HEK293 (cell line): Measurements from ENCODE around the gene ZNF785.

Experiments
- CTCF ChIA-PET: fragments of 350-600 bp; formaldehyde crosslinking; extraction: SDS; loops from one replicate; lab custom pipeline; 2021; ENCODE audit warnings: antibody characterized with exemption; lab: Yijun Ruan, JAX
- POLR2A ChIA-PET: fragments of 300-600 bp; formaldehyde crosslinking; extraction: SDS; loops from one replicate; lab custom pipeline; 2020; ENCODE audit warnings: antibody characterized with exemption, inconsistent platforms; lab: Yijun Ruan, JAX
- H3K27ac ChIP-seq: fragments of 200-500 bp; sonication (Bioruptor generic); 2 replicates; pipeline ENCODE4 v1.5.1; 2014; ENCODE audit warnings: low read depth, low read length, control low read depth, inconsistent platforms; ENCODE audit errors: extremely low read depth
- H3K36me3 ChIP-seq, 2 experiments: fragments of 200-500 bp in 1 of 2; sonication (Bioruptor generic) in 1 of 2; 1 replicate in 1 of 2; 2 replicates in 1 of 2; pipeline ENCODE4 v1.5.1; 2014 to 2017; ENCODE audit warnings: inconsistent platforms in 2 of 2, low read length in 2 of 2; ENCODE audit not compliant: control insufficient read depth in 2 of 2, insufficient read depth in 1 of 2
- H3K4me1 ChIP-seq: fragments of 200-500 bp; sonication (Bioruptor generic); 2 replicates; pipeline ENCODE4 v1.5.1; 2014; ENCODE audit warnings: mild to moderate bottlenecking, low read length, inconsistent platforms; ENCODE audit not compliant: control insufficient read depth, insufficient read depth
- H3K4me3 ChIP-seq: 2 replicates; pipeline ENCODE4 v1.5.1; 2011; ENCODE audit warnings: low read depth, mild to moderate bottlenecking, control low read depth, low read length, moderate library complexity
- H3K9me3 ChIP-seq: fragments of 200-500 bp; sonication (Bioruptor generic); 2 replicates; pipeline ENCODE4 v1.5.1; 2014; ENCODE audit warnings: low read depth, low read length, inconsistent platforms; ENCODE audit not compliant: control insufficient read depth, insufficient read depth
- EGR2 ChIP-seq: fragments of 450-650 bp; formaldehyde crosslinking; IDR thresholded peaks from 2 replicates; pipeline ENCODE4 v1.5.1; 2016; ENCODE audit warnings: low read depth, missing biosample characterization, missing genetic modification characterization
- IKZF3 ChIP-seq: fragments of 450-650 bp; IDR thresholded peaks from 2 replicates; pipeline ENCODE4 v1.5.0; 2018; ENCODE audit warnings: missing biosample characterization, mild to moderate bottlenecking, missing genetic modification characterization, moderate library complexity
- MEIS1 ChIP-seq: sonication (generic); formaldehyde crosslinking; IDR thresholded peaks from 2 replicates; pipeline ENCODE4 v1.8.1; 2022; ENCODE audit warnings: missing genetic modification reagents, mild to moderate bottlenecking, borderline replicate concordance
- PRDM1 ChIP-seq: fragments of 450-650 bp; formaldehyde crosslinking; IDR thresholded peaks from 2 replicates; pipeline ENCODE4; 2016; ENCODE audit warnings: missing biosample characterization, missing genetic modification characterization
- REPIN1 ChIP-seq: fragments of 450-650 bp; formaldehyde crosslinking; IDR thresholded peaks from 2 replicates; pipeline ENCODE4 v1.5.1; 2017; ENCODE audit warnings: missing biosample characterization, missing genetic modification characterization, low read depth
- SALL2 ChIP-seq: fragments of 450-650 bp; formaldehyde crosslinking; IDR thresholded peaks from 2 replicates; pipeline ENCODE4 v1.5.0; 2017; ENCODE audit warnings: missing biosample characterization, mild to moderate bottlenecking, missing genetic modification characterization, borderline replicate concordance
- SP7 ChIP-seq: fragments of 450-650 bp; formaldehyde crosslinking; IDR thresholded peaks from 2 replicates; pipeline ENCODE4 v1.5.1; 2016; ENCODE audit warnings: missing biosample characterization, missing genetic modification characterization
- YY1 ChIP-seq: fragments of 450-650 bp; formaldehyde crosslinking; IDR thresholded peaks from 2 replicates; pipeline ENCODE4 v1.5.1; 2018; ENCODE audit warnings: missing biosample characterization, missing genetic modification characterization
- ZBTB17 ChIP-seq: fragments of 450-650 bp; formaldehyde crosslinking; IDR thresholded peaks from 2 replicates; pipeline ENCODE4 v1.5.1; 2016; ENCODE audit warnings: missing biosample characterization, missing genetic modification characterization
- ZBTB8A ChIP-seq: fragments of 450-650 bp; formaldehyde crosslinking; IDR thresholded peaks from 2 replicates; pipeline ENCODE4 v1.5.1; 2016; ENCODE audit warnings: missing biosample characterization, missing genetic modification characterization
- ZFHX2 ChIP-seq: fragments of 450-650 bp; formaldehyde crosslinking; conservative IDR thresholded peaks from 2 replicates; pipeline ENCODE4 v1.5.1; 2016; ENCODE audit warnings: missing biosample characterization, missing genetic modification characterization
- ZFP3 ChIP-seq: fragments of 450-650 bp; formaldehyde crosslinking; IDR thresholded peaks from 2 replicates; pipeline ENCODE4 v1.5.1; 2016; ENCODE audit warnings: low read depth, missing biosample characterization, missing genetic modification characterization
- ZFP41 ChIP-seq: fragments of 450-650 bp; formaldehyde crosslinking; IDR thresholded peaks from 2 replicates; pipeline ENCODE4 v1.5.1; 2016; ENCODE audit warnings: missing biosample characterization, missing genetic modification characterization, borderline replicate concordance
- ZNF174 ChIP-seq: fragments of 450-650 bp; formaldehyde crosslinking; IDR thresholded peaks from 2 replicates; pipeline ENCODE4 v1.5.0; 2017; ENCODE audit warnings: missing biosample characterization, mild to moderate bottlenecking, missing genetic modification characterization
- ZNF211 ChIP-seq: fragments of 450-650 bp; formaldehyde crosslinking; IDR thresholded peaks from 2 replicates; pipeline ENCODE4 v1.5.1; 2016; ENCODE audit warnings: low read depth, missing biosample characterization, missing genetic modification characterization
- ZNF223 ChIP-seq: fragments of 450-650 bp; formaldehyde crosslinking; IDR thresholded peaks from 2 replicates; pipeline ENCODE4 v1.5.1; 2016; ENCODE audit warnings: missing biosample characterization, missing genetic modification characterization
- ZNF24 ChIP-seq: fragments of 450-650 bp; formaldehyde crosslinking; IDR thresholded peaks from 2 replicates; pipeline ENCODE4 v1.5.1; 2016; ENCODE audit warnings: missing biosample characterization, missing genetic modification characterization
- ZNF341 ChIP-seq: fragments of 450-650 bp; formaldehyde crosslinking; IDR thresholded peaks from 2 replicates; pipeline ENCODE4; 2016; ENCODE audit warnings: low read depth, missing biosample characterization, missing genetic modification characterization
- ZNF366 ChIP-seq: fragments of 450-650 bp; formaldehyde crosslinking; conservative IDR thresholded peaks from 2 replicates; pipeline ENCODE4 v1.5.1; 2016; ENCODE audit warnings: missing biosample characterization, missing genetic modification characterization
- ZNF48 ChIP-seq: fragments of 450-650 bp; formaldehyde crosslinking; IDR thresholded peaks from 2 replicates; pipeline ENCODE4 v1.5.1; 2016; ENCODE audit warnings: missing biosample characterization, missing genetic modification characterization
- ZNF501 ChIP-seq: fragments of 450-650 bp; formaldehyde crosslinking; IDR thresholded peaks from 2 replicates; pipeline ENCODE4 v1.5.1; 2016; ENCODE audit warnings: missing biosample characterization, missing genetic modification characterization
- ZNF549 ChIP-seq: fragments of 450-650 bp; IDR thresholded peaks from 2 replicates; pipeline ENCODE4 v1.5.1; 2018; ENCODE audit warnings: missing biosample characterization, missing genetic modification characterization, mild to moderate bottlenecking, inconsistent platforms, moderate library complexity
- ZNF558 ChIP-seq: fragments of 450-650 bp; formaldehyde crosslinking; IDR thresholded peaks from 2 replicates; pipeline ENCODE4 v1.5.1; 2016; ENCODE audit warnings: missing biosample characterization, missing genetic modification characterization
- ZNF560 ChIP-seq: fragments of 450-650 bp; formaldehyde crosslinking; IDR thresholded peaks from 2 replicates; pipeline ENCODE4 v1.5.1; 2017; ENCODE audit warnings: missing biosample characterization, missing genetic modification characterization, borderline replicate concordance
- ZNF585B ChIP-seq: fragments of 450-650 bp; formaldehyde crosslinking; IDR thresholded peaks from 2 replicates; pipeline ENCODE4 v1.5.1; 2016; ENCODE audit warnings: missing biosample characterization, missing genetic modification characterization
- ZNF600 ChIP-seq: fragments of 450-650 bp; formaldehyde crosslinking; IDR thresholded peaks from 2 replicates; pipeline ENCODE4 v1.5.1; 2016; ENCODE audit warnings: missing biosample characterization, missing genetic modification characterization
- ZNF610 ChIP-seq: fragments of 450-650 bp; formaldehyde crosslinking; IDR thresholded peaks from 2 replicates; pipeline ENCODE4 v1.5.1; 2016; ENCODE audit warnings: missing biosample characterization, missing genetic modification characterization, borderline replicate concordance
- ZNF623 ChIP-seq: fragments of 450-650 bp; formaldehyde crosslinking; IDR thresholded peaks from 2 replicates; pipeline ENCODE4 v1.5.1; 2016; ENCODE audit warnings: missing biosample characterization, missing genetic modification characterization
- ZNF792 ChIP-seq: fragments of 450-650 bp; formaldehyde crosslinking; IDR thresholded peaks from 2 replicates; pipeline ENCODE4 v1.5.1; 2016; ENCODE audit warnings: missing biosample characterization, missing genetic modification characterization
- ZNF837 ChIP-seq: fragments of 450-650 bp; formaldehyde crosslinking; IDR thresholded peaks from 2 replicates; pipeline ENCODE4 v1.5.1; 2016; ENCODE audit warnings: missing biosample characterization, missing genetic modification characterization
- TF ChIP-seq, protein P1 (sequence below): fragments of 450-650 bp; IDR thresholded peaks from 2 replicates; pipeline ENCODE4 v1.5.1; 2018; ENCODE audit warnings: missing biosample characterization, mild to moderate bottlenecking, missing genetic modification characterization
- TF ChIP-seq, protein P2 (sequence below): sonication (generic); formaldehyde crosslinking; IDR thresholded peaks from 2 replicates; pipeline ENCODE4 v1.8.1; 2022; ENCODE audit warnings: mild to moderate bottlenecking, moderate library complexity, missing genetic modification reagents
- TF ChIP-seq, protein P3 (sequence below): fragments of 450-650 bp; formaldehyde crosslinking; IDR thresholded peaks from 2 replicates; pipeline ENCODE4 v1.5.1; 2016; ENCODE audit warnings: missing biosample characterization, missing genetic modification characterization

ZNF785 gene

DNA sequence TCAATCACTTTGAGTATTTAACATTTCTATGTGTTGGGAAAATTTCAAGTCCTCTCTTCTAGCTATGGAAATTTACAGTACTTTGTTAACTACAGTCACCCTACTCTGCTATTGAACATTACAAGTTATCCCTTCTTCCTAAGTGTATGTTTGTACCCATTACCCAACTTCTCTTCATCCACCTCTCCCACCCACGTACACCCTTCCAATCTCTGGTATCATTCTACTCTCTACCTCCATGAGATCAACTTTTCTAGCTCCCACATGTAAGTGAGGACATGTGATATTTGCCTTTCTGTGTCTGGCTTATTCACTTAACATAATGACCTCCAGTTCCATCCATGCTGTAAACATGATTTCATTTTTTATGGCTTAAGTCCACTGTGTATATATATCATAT lies 10.8 kb downstream of the ZNF785 start:
- H3K4me1 ChIP-seq, result peaks cover 5% of the 10 kb centered on the region; the same call in 1 of the 2 replicates

DNA sequence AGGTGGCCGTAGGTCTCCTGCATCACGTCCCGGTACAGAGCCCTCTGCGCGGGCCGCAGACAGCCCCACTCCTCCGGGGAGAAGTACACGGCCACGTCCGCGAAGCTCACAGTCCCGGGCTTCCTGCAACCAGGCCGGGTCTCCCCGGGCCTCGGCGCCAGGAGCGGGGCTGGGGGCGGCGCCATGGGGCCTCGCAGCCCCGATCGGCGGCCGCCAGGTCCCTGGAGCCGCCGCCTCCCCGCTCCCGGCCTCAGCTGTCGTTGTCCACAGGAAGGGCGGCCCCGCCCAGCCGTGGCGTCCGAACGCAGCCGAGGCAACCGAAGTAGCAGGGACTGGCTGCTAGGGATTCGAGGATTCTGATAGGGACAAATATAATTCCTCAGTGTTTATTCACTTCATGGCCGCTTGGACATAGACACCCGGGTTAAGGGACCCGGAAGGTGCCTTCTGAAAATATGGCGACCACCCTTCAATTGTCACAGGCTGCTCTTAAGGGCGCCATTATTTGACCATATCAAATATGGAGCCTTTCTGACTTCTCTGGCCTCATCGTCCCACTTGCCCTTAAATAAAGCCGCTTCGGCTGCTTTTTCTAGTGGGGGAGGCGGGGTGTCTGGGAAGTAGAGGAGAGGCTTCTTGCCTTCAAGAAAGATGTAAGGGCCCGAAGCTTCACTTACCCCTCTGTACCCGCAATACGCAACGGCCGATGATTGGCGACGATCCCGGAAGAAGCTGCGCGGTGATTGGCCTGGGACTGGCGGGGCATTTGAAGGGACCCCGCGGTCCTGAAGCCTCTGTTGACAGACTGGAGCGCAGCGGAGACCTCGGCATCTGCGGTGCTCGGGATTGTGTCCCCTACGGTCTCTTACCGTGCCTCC lies 13.8 kb downstream of the ZNF785 start, which contains the start of gene ZNF688:
Gene ZNF688 (minus strand): TSS at position 270 of the 878 bp plus-strand sequence. CDS start 85 bp downstream, at position 185.
- H3K36me3 ChIP-seq, result peaks cover 0 to 1% of the 10 kb centered on the region in 2 experiments; a peak in 1 of 3 replicates
- H3K27ac ChIP-seq, result peak within 1 kb of the TSS; percentile 96
- peak within 1 kb of the TSS; percentile 64 for H3K4me3 ChIP-seq
- H3K9me3 ChIP-seq, result no peaks in the 10 kb centered on the region
- ChIA-PET CTCF (interaction anchor here (0.7 to 1.7 kb wide), 10 partner anchors 13 to 707 kb away, joined by 3 to 12 read pairs (median 4); partner anchors contain the start of genes ZNF747 and ZNF764), POLR2A (interaction anchor here (0.7 to 2.8 kb wide), 28 partner anchors 10 to 216 kb away, joined by 3 to 69 read pairs (median 4); partner anchors contain the start of genes CD2BP2, DCTPP1, FBRS and PRR14)
- peaks cover 5% of the 10 kb centered on the region; the same call in 1 of the 2 replicates for H3K4me1 ChIP-seq
- TF ChIP-seq YY1 (tag by site-specific recombination) (peak; percentile 100), ZNF48 (tag by site-specific recombination) (no peak), ZFP41 (tag by site-specific recombination) (no peak), ZNF558 (peak; percentile 36; the same call in 1 of the 2 replicates), ZNF600 (no peak), ZNF792 (no peak), ZNF341 (tag by site-specific recombination) (peak; percentile 95), ZNF549 (tag by site-specific recombination) (no peak), ZNF174 (tag by site-specific recombination) (no peak), SALL2 (no peak), SP7 (tag by site-specific recombination) (peak; percentile 72), ZNF623 (tag by site-specific recombination) (no peak), ZNF837 (no peak), IKZF3 (tag by site-specific recombination) (peak; percentile 70), ZNF211 (tag by site-specific recombination) (no peak), ZNF223 (tag by site-specific recombination) (no peak), ZBTB8A (tag by site-specific recombination) (peak; percentile 73), ZNF610 (tag by site-specific recombination) (peak; percentile 12; the same call in 1 of the 2 replicates)
- TF ChIP-seq, protein P1, sequence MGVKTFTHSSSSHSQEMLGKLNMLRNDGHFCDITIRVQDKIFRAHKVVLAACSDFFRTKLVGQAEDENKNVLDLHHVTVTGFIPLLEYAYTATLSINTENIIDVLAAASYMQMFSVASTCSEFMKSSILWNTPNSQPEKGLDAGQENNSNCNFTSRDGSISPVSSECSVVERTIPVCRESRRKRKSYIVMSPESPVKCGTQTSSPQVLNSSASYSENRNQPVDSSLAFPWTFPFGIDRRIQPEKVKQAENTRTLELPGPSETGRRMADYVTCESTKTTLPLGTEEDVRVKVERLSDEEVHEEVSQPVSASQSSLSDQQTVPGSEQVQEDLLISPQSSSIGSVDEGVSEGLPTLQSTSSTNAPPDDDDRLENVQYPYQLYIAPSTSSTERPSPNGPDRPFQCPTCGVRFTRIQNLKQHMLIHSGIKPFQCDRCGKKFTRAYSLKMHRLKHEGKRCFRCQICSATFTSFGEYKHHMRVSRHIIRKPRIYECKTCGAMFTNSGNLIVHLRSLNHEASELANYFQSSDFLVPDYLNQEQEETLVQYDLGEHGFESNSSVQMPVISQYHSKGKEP (tag by site-specific recombination), result peak; percentile 40; the same call in 1 of the 2 replicates
- TF ChIP-seq, protein P2, sequence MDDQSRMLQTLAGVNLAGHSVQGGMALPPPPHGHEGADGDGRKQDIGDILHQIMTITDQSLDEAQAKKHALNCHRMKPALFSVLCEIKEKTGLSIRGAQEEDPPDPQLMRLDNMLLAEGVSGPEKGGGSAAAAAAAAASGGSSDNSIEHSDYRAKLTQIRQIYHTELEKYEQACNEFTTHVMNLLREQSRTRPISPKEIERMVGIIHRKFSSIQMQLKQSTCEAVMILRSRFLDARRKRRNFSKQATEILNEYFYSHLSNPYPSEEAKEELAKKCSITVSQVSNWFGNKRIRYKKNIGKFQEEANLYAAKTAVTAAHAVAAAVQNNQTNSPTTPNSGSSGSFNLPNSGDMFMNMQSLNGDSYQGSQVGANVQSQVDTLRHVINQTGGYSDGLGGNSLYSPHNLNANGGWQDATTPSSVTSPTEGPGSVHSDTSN (CRISPR knock-in tag), result no peak; the same call in 1 of the 2 replicates

More for the DNA sequence above, 10.8 kb downstream of the ZNF785 start:
- H3K9me3 ChIP-seq, result no peaks in the 10 kb centered on the region
- H3K36me3 ChIP-seq, result peaks cover 4 to 11% of the 10 kb centered on the region in 2 experiments; a peak in 2 of 3 replicates
- ChIA-PET CTCF (interaction anchor here (0.7 to 1.1 kb wide), 3 partner anchors 40 to 145 kb away, joined by 3 read pairs; partner anchors contain the start of gene DCTPP1), POLR2A (interaction anchor here (0.6 kb wide), 1 partner anchor 469 kb away, joined by 3 read pairs; no protein-coding TSS in a partner anchor)
- H3K27ac ChIP-seq, result no peak overlapping the region
- TF ChIP-seq, protein P3, sequence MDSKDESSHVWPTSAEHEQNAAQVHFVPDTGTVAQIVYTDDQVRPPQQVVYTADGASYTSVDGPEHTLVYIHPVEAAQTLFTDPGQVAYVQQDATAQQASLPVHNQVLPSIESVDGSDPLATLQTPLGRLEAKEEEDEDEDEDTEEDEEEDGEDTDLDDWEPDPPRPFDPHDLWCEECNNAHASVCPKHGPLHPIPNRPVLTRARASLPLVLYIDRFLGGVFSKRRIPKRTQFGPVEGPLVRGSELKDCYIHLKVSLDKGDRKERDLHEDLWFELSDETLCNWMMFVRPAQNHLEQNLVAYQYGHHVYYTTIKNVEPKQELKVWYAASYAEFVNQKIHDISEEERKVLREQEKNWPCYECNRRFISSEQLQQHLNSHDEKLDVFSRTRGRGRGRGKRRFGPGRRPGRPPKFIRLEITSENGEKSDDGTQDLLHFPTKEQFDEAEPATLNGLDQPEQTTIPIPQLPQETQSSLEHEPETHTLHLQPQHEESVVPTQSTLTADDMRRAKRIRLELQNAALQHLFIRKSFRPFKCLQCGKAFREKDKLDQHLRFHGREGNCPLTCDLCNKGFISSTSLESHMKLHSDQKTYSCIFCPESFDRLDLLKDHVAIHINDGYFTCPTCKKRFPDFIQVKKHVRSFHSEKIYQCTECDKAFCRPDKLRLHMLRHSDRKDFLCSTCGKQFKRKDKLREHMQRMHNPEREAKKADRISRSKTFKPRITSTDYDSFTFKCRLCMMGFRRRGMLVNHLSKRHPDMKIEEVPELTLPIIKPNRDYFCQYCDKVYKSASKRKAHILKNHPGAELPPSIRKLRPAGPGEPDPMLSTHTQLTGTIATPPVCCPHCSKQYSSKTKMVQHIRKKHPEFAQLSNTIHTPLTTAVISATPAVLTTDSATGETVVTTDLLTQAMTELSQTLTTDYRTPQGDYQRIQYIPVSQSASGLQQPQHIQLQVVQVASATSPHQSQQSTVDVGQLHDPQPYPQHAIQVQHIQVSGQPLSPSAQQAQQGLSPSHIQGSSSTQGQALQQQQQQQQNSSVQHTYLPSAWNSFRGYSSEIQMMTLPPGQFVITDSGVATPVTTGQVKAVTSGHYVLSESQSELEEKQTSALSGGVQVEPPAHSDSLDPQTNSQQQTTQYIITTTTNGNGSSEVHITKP (tag by site-specific recombination), result peak; percentile 50; the same call in 1 of the 2 replicates
- TF ChIP-seq EGR2 (tag by site-specific recombination), result peak; percentile 87
- TF ChIP-seq ZNF501 (tag by site-specific recombination), result no peak
- TF ChIP-seq ZFP3 (tag by site-specific recombination), result peak; percentile 85
- no peak for TF ChIP-seq ZNF24 (tag by site-specific recombination)
- no peak for TF ChIP-seq ZNF585B (tag by site-specific recombination)
- peak; percentile 77 for TF ChIP-seq ZBTB17 (tag by site-specific recombination)
- TF ChIP-seq REPIN1 (tag by site-specific recombination), result no peak
- TF ChIP-seq ZNF366 (tag by site-specific recombination), result peak; percentile 76
- no peak for TF ChIP-seq MEIS1 (CRISPR knock-in tag)
- TF ChIP-seq PRDM1 (tag by site-specific recombination), result 0 out of 2 replicates have a peak, but pooled peaks have one; percentile 17
- no peak for TF ChIP-seq ZNF560
- TF ChIP-seq ZFHX2 (tag by site-specific recombination), result peak; percentile 84
- no peak overlapping the region for H3K4me3 ChIP-seq
